Tibial artery (tissue), 4 donors: ENCODE results near the gene C10orf90.

ENCODE experiments used
- DNase-seq, 2 donors: peaks; one replicate each; pipeline ENCODE4 v3.0.0-alpha.2; 2019
- H3K27ac ChIP-seq, 2 donors: fragments of 200-600 bp; sonication (generic) in 1 of 2; 1 replicate in 1 of 2; 2 replicates in 1 of 2; pipeline ENCODE4 v1.5.1; 2018 to 2019; ENCODE audit warnings: mild to moderate bottlenecking in 1 of 2
- H3K27me3 ChIP-seq, 2 donors: fragments of 200-600 bp; sonication (generic) in 1 of 2; one replicate each; pipeline versions ENCODE4 v1.5.1 to v1.6.0; 2016 to 2019
- H3K36me3 ChIP-seq, 3 donors: fragments of 200-600 bp; sonication (generic) in 2 of 3; one replicate each; pipeline ENCODE4 v1.5.1; 2016 to 2019; ENCODE audit warnings: mild to moderate bottlenecking in 2 of 3
- H3K4me1 ChIP-seq, 4 donors: fragments of 200-600 bp; sonication (generic) in 2 of 4; 1 replicate in 3 of 4; 2 replicates in 1 of 4; pipeline ENCODE4 v1.5.1; 2016 to 2019
- H3K4me3 ChIP-seq, 2 donors: fragments of 200-600 bp; sonication (generic) in 1 of 2; 1 replicate in 1 of 2; 2 replicates in 1 of 2; pipeline ENCODE4 v1.5.1; 2018 to 2019; ENCODE audit warnings: mild to moderate bottlenecking in 2 of 2
- H3K9me3 ChIP-seq, 3 donors: fragments of 200-600 bp; sonication (generic) in 1 of 3; one replicate each; pipeline ENCODE4 v1.5.1; 2016 to 2019
- intact Hi-C: fragments of 100-400 bp; cut with DNase I; formaldehyde crosslinking; loops from one replicate; pipeline ENCODE4 v1.15.0; 2023; ENCODE audit warnings: low total_unique reads
- TF ChIP-seq, protein P1 (sequence below), 2 experiments: fragments of 200-600 bp in 1 of 2; fragments of 450-650 bp in 1 of 2; IDR thresholded peaks; one replicate each; pipeline ENCODE4 v1.5.1; 2017 to 2019; ENCODE audit warnings: antibody characterized with exemption in 2 of 2, mild to moderate bottlenecking in 1 of 2, moderate library complexity in 1 of 2

The C10orf90 gene

DNA sequence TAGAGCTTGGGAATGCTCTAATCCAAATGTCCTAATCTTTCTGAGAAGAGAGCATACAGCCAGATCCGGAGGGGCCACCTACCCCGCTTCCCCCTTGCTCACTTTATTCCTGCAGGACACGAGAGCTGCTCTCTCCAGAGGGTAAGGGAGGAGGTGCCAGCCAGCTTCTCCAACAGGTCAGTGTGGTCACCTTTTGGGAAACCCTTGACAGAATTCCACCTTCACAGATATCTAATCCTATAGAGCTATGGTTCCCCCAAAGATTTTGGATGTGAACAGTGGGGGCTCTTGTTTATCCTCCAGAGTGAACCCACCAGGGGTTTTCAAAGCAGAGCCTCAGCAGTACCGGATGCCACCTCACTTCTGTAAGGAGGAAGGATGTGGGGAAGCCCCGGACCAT, 34.6 kb upstream of the C10orf90 start:
- intact Hi-C loops: no loop called here
- peaks cover 0 to 2% of the 10 kb centered on the region in 2 donors for H3K27me3 ChIP-seq
- TF ChIP-seq, protein P1, sequence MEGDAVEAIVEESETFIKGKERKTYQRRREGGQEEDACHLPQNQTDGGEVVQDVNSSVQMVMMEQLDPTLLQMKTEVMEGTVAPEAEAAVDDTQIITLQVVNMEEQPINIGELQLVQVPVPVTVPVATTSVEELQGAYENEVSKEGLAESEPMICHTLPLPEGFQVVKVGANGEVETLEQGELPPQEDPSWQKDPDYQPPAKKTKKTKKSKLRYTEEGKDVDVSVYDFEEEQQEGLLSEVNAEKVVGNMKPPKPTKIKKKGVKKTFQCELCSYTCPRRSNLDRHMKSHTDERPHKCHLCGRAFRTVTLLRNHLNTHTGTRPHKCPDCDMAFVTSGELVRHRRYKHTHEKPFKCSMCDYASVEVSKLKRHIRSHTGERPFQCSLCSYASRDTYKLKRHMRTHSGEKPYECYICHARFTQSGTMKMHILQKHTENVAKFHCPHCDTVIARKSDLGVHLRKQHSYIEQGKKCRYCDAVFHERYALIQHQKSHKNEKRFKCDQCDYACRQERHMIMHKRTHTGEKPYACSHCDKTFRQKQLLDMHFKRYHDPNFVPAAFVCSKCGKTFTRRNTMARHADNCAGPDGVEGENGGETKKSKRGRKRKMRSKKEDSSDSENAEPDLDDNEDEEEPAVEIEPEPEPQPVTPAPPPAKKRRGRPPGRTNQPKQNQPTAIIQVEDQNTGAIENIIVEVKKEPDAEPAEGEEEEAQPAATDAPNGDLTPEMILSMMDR (IDR thresholded peaks at IDR 0.05): no peak
- no peak overlapping the region for H3K27ac ChIP-seq
- no peaks in the 10 kb centered on the region for H3K9me3 ChIP-seq
- DNase-seq: no peak
- H3K4me3 ChIP-seq: no peak overlapping the region
- H3K36me3 ChIP-seq: no peaks in the 10 kb centered on the region
- no peaks in the 10 kb centered on the region for H3K4me1 ChIP-seq

DNA sequence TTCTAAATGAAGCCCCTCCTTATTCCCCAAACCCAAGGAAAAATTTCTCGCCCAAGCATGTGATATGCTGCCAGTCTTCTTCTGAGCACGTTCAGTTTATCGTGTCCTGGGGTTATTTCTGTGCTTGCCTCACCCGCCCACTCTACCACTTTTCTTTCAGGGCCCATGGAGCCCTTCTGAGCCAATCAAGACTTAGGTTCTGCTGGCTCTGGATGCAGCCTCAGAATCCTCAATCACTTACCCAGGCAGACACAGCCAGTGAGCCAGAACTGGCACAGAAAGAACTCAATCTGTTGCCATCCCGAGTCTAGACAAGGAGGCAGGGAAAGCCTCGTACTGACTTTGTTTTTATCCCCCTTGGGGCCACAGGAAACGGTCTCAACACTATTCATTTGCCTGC, 34.2 kb upstream of the C10orf90 start:
- Histone ChIP-seq H3K27ac (no peak overlapping the region), H3K9me3 (no peaks in the 10 kb centered on the region), H3K36me3 (no peaks in the 10 kb centered on the region), H3K4me1 (no peaks in the 10 kb centered on the region), H3K27me3 (peaks cover 0 to 2% of the 10 kb centered on the region in 2 donors), H3K4me3 (no peak overlapping the region)
- intact Hi-C loops: no loop called here
- TF ChIP-seq, protein P1 (IDR thresholded peaks at IDR 0.05): no peak
- DNase-seq: no peak

DNA sequence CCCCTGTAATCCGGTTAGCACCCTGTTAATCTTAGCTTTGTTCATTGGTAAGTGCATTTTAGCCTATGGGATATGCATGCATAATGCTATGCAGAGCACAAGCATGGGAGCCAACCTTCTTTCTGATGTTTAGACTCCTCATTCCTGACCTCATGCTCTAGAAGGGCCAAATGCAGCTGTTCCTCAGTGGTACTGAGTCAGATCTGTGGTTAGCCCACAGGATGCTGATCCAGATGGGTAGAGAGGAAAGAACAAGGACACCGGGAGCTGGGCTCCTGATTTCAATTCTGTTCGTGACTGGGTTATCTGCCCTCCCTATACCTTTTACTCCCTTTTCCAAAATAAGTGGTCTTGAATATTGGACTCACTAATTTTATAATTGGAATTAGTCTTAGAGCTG, 31.7 kb upstream of the C10orf90 start:
- intact Hi-C loops: no loop called here
- DNase-seq: no peak
- peaks cover 0 to 2% of the 10 kb centered on the region in 2 donors for H3K27me3 ChIP-seq
- H3K4me1 ChIP-seq: no peaks in the 10 kb centered on the region
- H3K36me3 ChIP-seq: no peaks in the 10 kb centered on the region
- no peak overlapping the region for H3K27ac ChIP-seq
- no peak overlapping the region for H3K4me3 ChIP-seq
- TF ChIP-seq, protein P1 (IDR thresholded peaks at IDR 0.05): no peak
- no peaks in the 10 kb centered on the region for H3K9me3 ChIP-seq

DNA sequence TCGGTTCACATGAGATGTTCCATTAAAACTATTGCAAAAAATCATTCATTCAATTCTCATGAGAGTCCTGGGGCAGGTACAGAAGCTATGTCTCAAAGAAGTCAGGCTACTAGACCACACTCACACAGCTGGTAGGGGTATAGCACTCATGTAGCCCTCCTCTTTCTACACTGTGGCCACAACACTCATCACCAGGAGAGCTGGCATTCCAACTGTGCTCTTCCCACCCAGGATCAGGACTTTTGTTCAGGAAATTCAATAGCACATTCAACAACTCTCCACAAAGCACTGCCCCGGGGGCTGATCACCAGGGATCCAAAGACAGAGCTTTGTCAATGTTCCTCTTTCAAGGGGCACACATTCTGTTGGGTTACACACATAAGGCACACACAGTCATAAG, 31.0 kb upstream of the C10orf90 start:
- Histone ChIP-seq H3K9me3 (no peaks in the 10 kb centered on the region), H3K27me3 (peaks cover 0 to 2% of the 10 kb centered on the region in 2 donors), H3K4me1 (no peaks in the 10 kb centered on the region), H3K36me3 (no peaks in the 10 kb centered on the region), H3K4me3 (no peak overlapping the region), H3K27ac (no peak overlapping the region)
- DNase-seq: no peak
- TF ChIP-seq, protein P1 (IDR thresholded peaks at IDR 0.05): no peak
- intact Hi-C loops: no loop called here

DNA sequence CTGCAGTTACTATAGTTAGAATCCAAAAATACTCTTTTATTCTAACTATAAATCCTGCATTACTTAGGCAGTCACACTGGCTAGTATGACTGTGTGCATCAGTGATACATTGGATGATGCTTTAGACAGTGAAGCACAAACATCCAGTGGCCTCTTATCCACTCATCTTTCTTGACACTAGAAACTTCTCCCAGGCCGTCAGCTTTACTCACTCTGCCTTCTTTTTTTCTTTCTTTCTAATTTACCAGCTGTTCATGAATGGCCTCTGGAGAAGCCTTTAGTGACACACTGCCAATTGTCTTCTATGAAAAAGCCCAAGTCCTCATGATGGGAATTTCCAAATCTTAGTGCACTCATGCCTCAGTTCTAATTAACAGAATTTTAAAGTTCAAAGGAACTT, 26.2 kb upstream of the C10orf90 start:
- H3K27me3 ChIP-seq: no peaks in the 10 kb centered on the region
- H3K27ac ChIP-seq: no peak overlapping the region
- H3K4me1 ChIP-seq: no peaks in the 10 kb centered on the region
- H3K4me3 ChIP-seq: no peak overlapping the region
- peaks cover 0 to 3% (median 0%) of the 10 kb centered on the region in 3 donors for H3K9me3 ChIP-seq
- no peak for DNase-seq
- TF ChIP-seq, protein P1 (IDR thresholded peaks at IDR 0.05): no peak
- no peaks in the 10 kb centered on the region for H3K36me3 ChIP-seq
- intact Hi-C loops: no loop called here

DNA sequence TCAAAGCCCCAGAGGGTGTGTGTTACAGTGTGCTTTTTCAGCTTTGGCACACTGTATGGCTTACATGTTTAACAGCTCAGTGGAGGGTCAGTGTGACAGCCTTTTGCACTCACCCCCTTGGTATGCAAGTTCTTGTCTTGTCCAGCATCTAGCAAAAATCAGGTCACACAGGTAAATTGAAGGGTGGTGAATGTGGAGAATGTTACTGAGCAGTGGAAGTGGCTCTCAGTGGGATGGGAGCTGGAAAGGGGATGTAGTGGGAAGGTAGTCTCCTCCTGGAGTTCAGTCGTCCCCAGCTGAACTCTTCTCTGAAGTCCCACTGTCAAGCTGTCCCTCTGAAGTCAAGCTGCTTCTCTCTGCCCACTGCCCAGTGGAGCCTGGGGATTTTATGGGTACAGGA, 21.0 kb upstream of the C10orf90 start:
- Histone ChIP-seq H3K4me3 (no peak overlapping the region), H3K9me3 (peaks cover 0 to 10% (median 0%) of the 10 kb centered on the region in 3 donors), H3K27ac (no peak overlapping the region), H3K4me1 (no peaks in the 10 kb centered on the region), H3K36me3 (no peaks in the 10 kb centered on the region), H3K27me3 (no peaks in the 10 kb centered on the region)
- intact Hi-C loops: no loop called here
- DNase-seq: no peak
- TF ChIP-seq, protein P1 (IDR thresholded peaks at IDR 0.05): no peak
